Right lobe of liver (tissue), 6 donors: Measurements from ENCODE around the gene ST8SIA6. TPM values are rescaled to one million over a fixed set of nuclear protein-coding genes. Genes with fewer than 3 reads are reported as not detected.

Source experiments
- ATAC-seq, 4 donors: fragments of 200-7000 bp; cut with Tn5 transposase; one replicate each; pipeline ENCODE4 v1.9.1; 2020; ENCODE audit warnings: mild to moderate bottlenecking in 4 of 4, moderate library complexity in 4 of 4
- DNase-seq, 3 donors: peaks; one replicate each; pipeline ENCODE4 v3.0.0-alpha.2; 2020
- H3K27ac ChIP-seq, 3 donors: fragments of 200-600 bp; one replicate each; pipeline ENCODE4 v1.8.0; 2022
- H3K27me3 ChIP-seq, 2 donors: fragments of 200-600 bp; one replicate each; pipeline ENCODE4 v1.8.0; 2022
- H3K36me3 ChIP-seq, 4 donors: fragments of 200-600 bp; sonication (generic) in 1 of 4; one replicate each; pipeline versions ENCODE4 v1.5.1 to v1.8.0; 2017 to 2022; ENCODE audit warnings: control low read depth in 1 of 4
- H3K4me1 ChIP-seq, 4 donors: fragments of 200-600 bp; sonication (generic) in 1 of 4; one replicate each; pipeline versions ENCODE4 v1.5.1 to v1.8.0; 2017 to 2022; ENCODE audit warnings: control low read depth in 1 of 4
- H3K4me3 ChIP-seq, 3 donors: fragments of 200-600 bp; one replicate each; pipeline ENCODE4 v1.8.0; 2022
- H3K9me3 ChIP-seq, 4 donors: fragments of 200-600 bp; sonication (generic) in 1 of 4; one replicate each; pipeline versions ENCODE4 v1.5.1 to v1.8.0; 2017 to 2022; ENCODE audit warnings: control low read depth in 1 of 4
- CTCF ChIP-seq, 4 donors: fragments of 200-600 bp in 3 of 4; fragments of 450-650 bp in 1 of 4; IDR thresholded peaks; one replicate each; pipeline versions ENCODE4 v1.5.1 to v1.8.0; 2016 to 2022; ENCODE audit warnings: antibody characterized with exemption in 4 of 4, mild to moderate bottlenecking in 2 of 4
- POLR2A ChIP-seq: fragments of 450-650 bp; IDR thresholded peaks from one replicate; pipeline ENCODE4 v1.6.1; 2017; ENCODE audit warnings: antibody characterized with exemption, mild to moderate bottlenecking
- WGBS: methylation state at CpG from one replicate; pipeline ENCODE4 v1.1.6; 2018; ENCODE audit warnings: low coverage, low lambda C conversion rate; ENCODE audit not compliant: insufficient coverage; ENCODE audit errors: missing lambda C conversion rate; 5-methylcytosine and 5-hydroxymethylcytosine counted together
- intact Hi-C, 2 donors: fragments of 100-400 bp; cut with DNase I; formaldehyde crosslinking; loops; one replicate each; pipeline versions ENCODE4 v1.11.2 to v1.14.1; 2022
- total RNA-seq, 6 experiments: library from RNA; depleted of rRNA in 2 of 6; stranded (reverse); fragments of >200 nt in 2 of 6; fragmentation: NEBNext Ultra II Directional in 3 of 6; extraction: Animal tissue kit (Norgen Biotek cat#: 25700) in 3 of 6; gene quantifications; one replicate each; pipeline versions ENCODE4 v1.1.0 to v1.2.4, GENCODE V29; 2016 to 2023
- donor health status: DM: no; HTN: yes; CAD: no.
- donor health status: DM: no; HTN: no; CAD: no.
- donor health status: DM: no; HTN: no; CAD: no.
- donor health status: DM: no; HTN: yes; CAD: no.
- donor health status: DM: no; HTN: yes; CAD: no.

Gene ST8SIA6
- total RNA-seq, 6 experiments from 2014 or later = 0.39 to 2.2 (median 1.4) TPM

GRCh38 chr10:17479822-17480221, 25.4 kb upstream of the ST8SIA6 start:
- no peaks in the 10 kb centered on the region for H3K9me3 ChIP-seq
- 34% methylated on average over 3 of the region's 3 CpGs for WGBS
- ATAC-seq = no peak

GRCh38 chr10:17479015-17479615, 24.7 kb upstream of the ST8SIA6 start:
- 47% methylated on average over 4 of the region's 4 CpGs for WGBS
- H3K4me1 ChIP-seq = no peaks in the 10 kb centered on the region
- no peaks in the 10 kb centered on the region for H3K36me3 ChIP-seq
- intact Hi-C loops = no loop called here
- no peak overlapping the region for H3K27ac ChIP-seq
- no peaks in the 10 kb centered on the region for H3K27me3 ChIP-seq
- TF ChIP-seq CTCF (IDR thresholded peaks at IDR 0.05) = no peak
- TF ChIP-seq POLR2A = no peak
- H3K9me3 ChIP-seq = no peaks in the 10 kb centered on the region
- no peak for DNase-seq
- H3K4me3 ChIP-seq = no peak overlapping the region
- no peak for ATAC-seq

More at GRCh38 chr10:17479822-17480221, 25.4 kb upstream of the ST8SIA6 start:
- intact Hi-C loops = no loop called here
- H3K27me3 ChIP-seq = no peaks in the 10 kb centered on the region
- TF ChIP-seq POLR2A (no peak), CTCF (IDR thresholded peaks at IDR 0.05) (no peak)
- no peak for DNase-seq
- no peaks in the 10 kb centered on the region for H3K4me1 ChIP-seq
- H3K4me3 ChIP-seq = no peak overlapping the region
- no peaks in the 10 kb centered on the region for H3K36me3 ChIP-seq
- no peak overlapping the region for H3K27ac ChIP-seq

- no peaks in the 10 kb centered on the region for H3K27me3 ChIP-seq
- H3K9me3 ChIP-seq = no peaks in the 10 kb centered on the region
- H3K4me3 ChIP-seq = no peak overlapping the region
- no peak for DNase-seq
- WGBS = 73% methylated on average over 1 of the region's 1 CpG
- intact Hi-C loops = no loop called here
- no peak for ATAC-seq
- H3K4me1 ChIP-seq = no peaks in the 10 kb centered on the region
- no peak overlapping the region for H3K27ac ChIP-seq
- TF ChIP-seq POLR2A = no peak
- TF ChIP-seq CTCF (IDR thresholded peaks at IDR 0.05) = no peak
- H3K36me3 ChIP-seq = no peaks in the 10 kb centered on the region
These were observed 21.7 kb upstream of the ST8SIA6 start for GRCh38 chr10:17476073-17476472.

GRCh38 chr10:17475661-17476060, 21.3 kb upstream of the ST8SIA6 start:
- WGBS = 47% methylated on average over 3 of the region's 3 CpGs
- H3K4me1 ChIP-seq = no peaks in the 10 kb centered on the region
- no peak overlapping the region for H3K27ac ChIP-seq
- TF ChIP-seq POLR2A (no peak), CTCF (IDR thresholded peaks at IDR 0.05) (no peak)
- no peaks in the 10 kb centered on the region for H3K27me3 ChIP-seq
- DNase-seq (no peak), ATAC-seq (peak in 3 of 4 donors; percentile 23 to 58 (median 33))
- no peaks in the 10 kb centered on the region for H3K36me3 ChIP-seq
- no peak overlapping the region for H3K4me3 ChIP-seq
- intact Hi-C loops = no loop called here
- no peaks in the 10 kb centered on the region for H3K9me3 ChIP-seq
